D721Med (cell line): ENCODE results near the gene PTGIS.

ENCODE experiments used
- DNase-seq: peaks from one replicate; pipeline ENCODE4 v3.0.0; 2011; ENCODE audit warnings: low spot score; ENCODE audit not compliant: insufficient read length
- FAIRE-seq: peaks from 2 replicates; lab custom pipeline; 2011; peaks lifted over from hg19 to GRCh38; lab: Jason Lieb, UNC
- CTCF ChIP-seq: IDR thresholded peaks from 2 replicates; pipeline ENCODE4 v1.5.1; 2012; ENCODE audit warnings: mild to moderate bottlenecking, control low read depth; ENCODE audit not compliant: insufficient read depth; ENCODE audit errors: missing control alignments

PTGIS gene

DNA sequence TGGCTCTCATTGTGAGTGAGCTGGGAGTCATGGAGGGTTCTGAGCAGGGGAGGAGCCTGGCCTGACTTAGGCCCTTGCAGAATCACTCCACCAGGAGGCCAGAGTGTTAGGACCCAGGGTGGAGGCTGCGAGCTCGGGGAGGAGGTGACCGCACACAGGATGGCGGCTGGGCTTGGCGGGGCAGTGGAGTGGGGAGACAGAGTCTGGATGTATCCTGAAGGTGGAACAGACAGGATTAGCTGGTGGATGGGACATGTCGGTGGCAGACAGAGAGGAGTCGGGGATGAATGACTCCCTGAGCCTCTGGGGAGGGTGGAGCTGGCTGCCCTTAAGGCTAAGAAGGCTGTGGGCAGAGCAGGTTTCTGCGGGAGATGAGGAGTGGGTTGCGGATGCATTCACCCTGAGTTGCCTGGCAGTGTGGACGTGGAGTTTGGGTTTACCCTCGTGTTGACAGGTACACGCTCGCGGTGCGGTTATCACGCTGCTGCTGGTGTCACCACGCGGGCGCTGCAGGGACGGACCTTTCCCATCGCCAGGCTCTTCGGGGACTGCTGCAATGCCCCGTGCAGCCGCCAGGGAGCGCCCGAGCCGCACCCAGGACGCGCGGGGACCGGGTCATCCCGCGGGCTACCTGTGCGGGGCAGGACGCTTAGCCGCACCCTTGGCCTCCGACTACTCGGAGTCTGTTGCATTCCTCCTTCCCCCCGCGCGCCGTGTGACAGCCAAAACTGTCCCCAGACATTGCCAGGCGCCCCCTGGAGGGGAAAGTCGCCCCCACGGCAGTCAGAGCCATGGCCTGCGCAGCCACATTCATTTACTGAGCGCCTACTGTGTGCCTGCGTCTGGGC lies 43.0 kb upstream of the PTGIS start:
- TF ChIP-seq CTCF = peak; percentile 82
- FAIRE-seq (no peak), DNase-seq (peak; percentile 78)

DNA sequence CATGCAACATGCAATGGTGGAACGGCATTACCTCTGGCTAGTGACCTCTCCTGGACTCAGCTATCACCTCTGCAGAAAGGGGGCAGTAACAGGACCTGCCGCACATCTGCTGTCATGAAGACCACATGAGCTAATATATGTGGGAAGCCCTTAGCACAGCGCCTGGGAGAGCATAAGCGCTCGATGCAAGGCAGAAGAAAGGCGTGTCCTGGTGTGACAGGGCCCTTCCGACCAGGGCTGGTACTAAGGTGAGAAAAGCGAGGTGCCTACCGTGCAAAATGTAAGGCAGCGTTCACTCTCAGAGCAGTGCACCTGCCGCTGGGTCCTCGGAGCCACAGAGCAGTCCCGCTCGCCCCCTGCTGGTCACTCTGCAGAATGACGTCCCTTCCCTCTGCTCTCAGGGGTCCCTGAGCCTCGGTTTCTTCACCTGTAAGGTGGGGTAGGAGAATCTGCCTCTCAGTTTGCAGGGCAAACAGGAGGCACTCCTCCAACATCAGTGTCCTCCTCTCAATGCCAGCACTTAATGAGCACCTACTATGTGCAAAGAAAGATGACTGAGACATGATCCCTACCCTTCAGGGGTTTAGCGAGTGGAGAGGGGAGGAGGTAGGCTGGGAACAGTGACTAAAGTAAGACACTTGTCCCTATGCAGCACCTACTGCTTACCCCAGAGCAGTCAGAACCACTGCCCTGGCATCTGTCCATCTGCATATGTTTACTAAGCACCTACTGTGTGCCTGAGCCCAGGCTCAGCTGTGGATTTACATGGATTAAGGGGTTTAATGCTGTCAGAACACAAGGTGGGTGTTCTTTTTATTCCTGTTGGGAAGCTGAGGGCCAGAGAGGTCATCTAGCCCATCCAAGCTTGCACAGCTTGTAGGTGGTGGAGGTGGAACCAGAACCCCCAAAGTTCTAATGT lies 41.1 kb upstream of the PTGIS start:
- peak; percentile 78 for TF ChIP-seq CTCF
- FAIRE-seq (no peak), DNase-seq (peak; percentile 63)

DNA sequence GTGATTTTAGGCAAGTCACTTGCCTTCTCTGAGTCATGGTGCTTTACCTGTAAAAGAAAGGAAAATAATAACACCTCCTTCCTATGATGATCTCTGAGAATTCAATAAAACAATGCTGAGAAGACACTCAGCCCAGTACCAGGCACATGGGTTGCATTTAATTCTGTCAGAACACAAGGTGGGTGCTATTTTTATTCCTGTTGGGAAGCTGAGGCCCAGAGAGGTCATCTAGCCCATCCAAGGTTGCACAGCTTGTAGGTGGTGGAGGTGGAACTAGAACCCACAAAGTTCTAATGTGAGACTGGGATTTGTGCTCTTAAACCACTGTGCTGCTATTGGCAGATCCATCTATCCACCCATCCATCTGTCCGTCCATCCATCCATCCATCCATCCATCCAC lies 39.6 kb upstream of the PTGIS start:
- TF ChIP-seq CTCF = no peak
- no peak for FAIRE-seq
- DNase-seq = no peak

DNA sequence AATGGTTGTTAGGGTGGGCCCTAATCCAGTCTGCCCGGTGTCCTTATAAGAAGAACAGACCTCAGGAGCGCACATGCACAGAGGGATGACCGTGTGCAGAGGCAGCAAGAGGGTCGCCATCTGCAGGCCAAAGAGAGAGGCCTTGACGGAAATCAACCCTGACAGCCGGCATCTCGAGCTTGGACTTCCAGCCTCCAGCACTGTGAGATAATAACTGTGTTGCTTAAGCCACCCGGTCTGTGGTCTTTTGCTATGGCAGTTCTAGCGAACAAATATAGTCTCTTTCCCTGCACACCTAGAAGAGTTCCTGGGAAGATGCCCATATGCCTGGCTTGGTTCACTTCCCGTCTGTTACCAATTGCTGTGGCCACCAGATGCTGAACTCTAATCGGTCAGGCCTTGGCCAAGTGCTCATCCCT lies 35.3 kb upstream of the PTGIS start:
- FAIRE-seq (no peak), DNase-seq (no peak)
- no peak for TF ChIP-seq CTCF

DNA sequence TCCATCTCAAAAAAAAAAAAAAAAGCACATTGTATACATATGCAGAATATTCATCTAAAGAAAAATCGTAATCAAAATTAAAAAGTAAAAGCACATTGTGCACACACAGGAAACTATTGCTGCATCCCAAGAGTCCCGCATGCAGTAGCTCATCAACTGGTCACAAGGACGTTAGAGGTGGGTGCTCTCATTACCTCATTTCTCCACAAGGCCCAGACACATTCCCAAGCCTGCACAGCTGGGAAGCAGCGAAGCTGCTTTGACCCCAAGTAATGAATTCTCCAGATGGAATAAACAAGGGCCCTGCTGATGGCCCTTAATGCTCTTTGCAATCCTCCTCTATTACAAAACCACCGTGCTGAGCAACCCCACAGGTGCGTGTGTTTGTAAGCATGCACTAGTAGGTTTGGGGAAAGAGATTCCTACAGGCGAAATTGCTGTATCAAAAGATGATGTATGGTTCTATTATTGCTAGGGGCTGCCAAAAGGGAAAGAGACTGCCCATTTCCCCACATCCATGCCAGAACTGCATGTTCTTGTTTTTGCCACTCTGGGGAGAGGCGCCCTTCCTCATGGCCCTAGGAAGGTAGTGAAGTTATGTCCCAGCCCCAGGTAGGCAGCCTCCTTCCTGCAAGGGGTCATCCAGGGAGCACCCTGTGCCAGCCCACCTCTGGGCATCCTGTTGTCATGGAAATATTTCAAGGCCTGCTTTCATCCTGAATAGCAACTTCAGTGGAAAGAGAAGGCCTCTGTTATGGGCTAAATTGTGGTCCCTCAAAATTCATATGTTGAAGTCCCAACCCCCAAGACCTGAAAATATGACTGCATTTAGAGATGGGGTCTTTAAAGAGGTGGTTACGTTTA lies 34.6 kb upstream of the PTGIS start:
- no peak for DNase-seq
- FAIRE-seq = no peak
- TF ChIP-seq CTCF = no peak

DNA sequence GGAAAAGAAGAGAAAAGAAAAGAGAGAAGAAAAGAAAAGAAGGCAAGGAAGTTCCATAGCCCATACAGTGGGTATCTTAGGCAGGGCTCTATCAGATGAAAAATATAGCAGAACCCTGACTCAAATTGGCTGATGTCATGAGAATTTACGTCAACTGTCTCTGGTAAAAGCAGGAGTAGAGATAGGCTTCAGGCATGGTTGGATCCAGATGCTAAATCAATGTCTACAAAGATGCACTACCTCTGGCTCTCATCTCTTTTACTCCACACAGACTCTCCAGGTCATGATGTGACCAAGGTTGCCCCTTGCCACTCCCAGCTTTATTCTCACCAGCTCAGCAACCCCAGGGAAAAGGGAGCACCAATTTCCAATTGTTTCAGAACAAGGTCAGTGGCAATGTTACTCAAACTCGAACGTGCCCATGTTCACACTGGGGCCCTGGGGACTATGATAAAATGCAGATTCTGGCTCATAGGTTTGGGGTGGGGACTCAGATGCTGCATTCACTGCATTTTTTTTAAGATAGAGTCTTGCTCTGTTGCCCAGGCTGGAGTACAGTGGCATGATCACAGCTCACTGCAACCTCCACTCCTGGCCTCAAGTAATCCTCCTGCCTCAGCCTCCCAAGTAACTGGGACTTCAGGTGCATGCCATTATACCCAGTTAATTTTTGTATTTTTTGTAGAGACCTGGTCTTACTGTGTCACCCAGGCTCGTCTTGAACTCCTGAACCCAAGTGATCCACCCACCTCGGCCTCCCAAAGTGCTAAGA lies 33.4 kb upstream of the PTGIS start:
- TF ChIP-seq CTCF = no peak
- FAIRE-seq = no peak
- no peak for DNase-seq
